Gastrocnemius medialis (tissue), 4 donors: ENCODE results near the gene ZFHX2.

Experiments
- CTCF ChIP-seq, 5 experiments: fragments of 450-650 bp in 3 of 5; fragments of 200-600 bp in 2 of 5; sonication (generic) in 2 of 5; IDR thresholded peaks in 4 of 5; conservative IDR thresholded peaks in 1 of 5; 1 replicate in 4 of 5; 2 replicates in 1 of 5; pipeline ENCODE4 v1.5.1; 2016 to 2019; ENCODE audit warnings: antibody characterized with exemption in 5 of 5, mild to moderate bottlenecking in 3 of 5, moderate library complexity in 3 of 5
- POLR2A ChIP-seq, 2 donors: fragments of 450-650 bp; IDR thresholded peaks; one replicate each; pipeline ENCODE4 v1.6.1; 2017; ENCODE audit warnings: antibody characterized with exemption in 2 of 2, mild to moderate bottlenecking in 2 of 2, moderate library complexity in 2 of 2

- TF ChIP-seq CTCF (IDR thresholded peaks at IDR 0.05 in 4 of 5, conservative IDR thresholded peaks at IDR 0.05 in 1 of 5): no peak
- no peak for TF ChIP-seq POLR2A (IDR thresholded peaks at IDR 0.05)
These were observed 31.6 kb upstream of the ZFHX2 start for GRCh38 chr14:23582906-23583760.
